Measurements from ENCODE around the gene DENND2C. TPM values are rescaled to one million over a fixed set of nuclear protein-coding genes. Genes with fewer than 3 reads are reported as not detected.

Gene DENND2C
- total RNA-seq, 2 donors from 2014 or later = 2.0 to 6.0 TPM

DNA sequence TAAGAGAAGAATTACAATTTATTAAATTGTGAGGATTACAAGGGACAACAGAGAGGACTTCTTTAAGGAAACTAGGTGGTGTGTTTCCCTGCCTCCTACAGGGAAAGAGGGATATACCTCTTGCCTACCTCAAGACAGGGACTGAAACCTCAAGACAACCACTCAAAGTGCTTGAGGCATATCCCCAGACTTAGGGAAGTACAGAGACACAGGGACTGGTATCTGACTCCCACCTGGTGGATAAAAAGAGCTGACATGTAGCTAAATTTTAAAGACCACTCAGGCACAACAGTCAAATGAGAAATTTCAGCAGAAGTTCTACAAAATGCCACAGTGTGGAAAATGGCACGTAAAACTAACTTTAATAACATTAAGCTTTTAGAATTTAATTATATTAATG, 21.3 kb downstream of the DENND2C start:
- H3K4me1 ChIP-seq (ENCODE audit: control insufficient read depth in 1 of 2, low read depth in 2 of 2) = no peaks in the 10 kb centered on the region
- ATAC-seq (ENCODE audit: insufficient number of reproducible peaks, low FRiP score, low read depth) (no peak), DNase-seq (ENCODE audit: low spot score) (no peak)
- TF ChIP-seq CTCF (IDR thresholded peaks at IDR 0.05) = no peak
- H3K36me3 ChIP-seq = no peaks in the 10 kb centered on the region
- no peaks in the 10 kb centered on the region for H3K9me3 ChIP-seq
- H3K27me3 ChIP-seq (replicated peaks; ENCODE audit: insufficient read depth) = no peaks in the 10 kb centered on the region
- no peak overlapping the region for H3K27ac ChIP-seq
- no peak overlapping the region for H3K4me3 ChIP-seq

DNA sequence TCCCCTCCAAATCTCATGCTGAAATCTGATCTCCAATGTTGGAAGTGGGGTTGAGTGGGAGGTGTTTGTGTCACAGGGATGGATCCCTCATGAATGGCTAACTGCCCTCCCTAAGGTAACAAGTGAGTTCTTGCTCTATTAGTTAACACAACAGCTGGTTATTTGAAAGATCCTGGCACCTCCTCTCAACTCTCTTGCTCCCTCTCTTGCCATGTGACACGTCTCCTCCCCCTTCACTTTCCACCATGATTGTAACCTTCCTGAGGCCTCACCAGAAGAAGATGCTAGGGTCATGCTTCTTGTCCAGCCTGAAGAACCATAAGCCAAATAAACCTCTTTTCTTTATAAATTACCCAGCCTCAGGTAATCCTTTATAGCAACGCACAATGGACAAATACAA, 28.5 kb downstream of the DENND2C start:
- ATAC-seq (ENCODE audit: insufficient number of reproducible peaks, low FRiP score, low read depth) = no peak
- no peaks in the 10 kb centered on the region for H3K4me1 ChIP-seq (ENCODE audit: control insufficient read depth in 1 of 2, low read depth in 2 of 2)
- DNase-seq (ENCODE audit: low spot score) = no peak

DNA sequence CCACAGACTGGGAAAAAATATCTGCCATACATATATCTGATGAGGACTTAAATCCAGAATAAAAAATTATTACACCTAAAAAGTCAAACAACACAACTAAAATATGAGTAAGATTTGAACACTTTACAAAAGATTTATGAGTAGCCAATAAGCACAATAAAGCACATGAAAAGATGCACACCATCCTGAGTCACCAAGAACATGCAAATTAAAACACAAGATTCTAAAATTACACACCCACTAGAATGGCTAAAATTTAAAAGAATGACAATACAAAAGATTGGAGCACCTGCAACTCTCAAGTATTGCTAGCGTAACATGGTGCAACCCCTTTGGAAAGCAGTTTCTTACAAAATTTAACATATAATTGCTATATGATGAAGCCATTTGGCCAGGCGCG, 30.9 kb downstream of the DENND2C start:
- no peak for DNase-seq (ENCODE audit: low spot score)
- H3K4me3 ChIP-seq = no peak overlapping the region

More for the DNA sequence above, 28.5 kb downstream of the DENND2C start:
- no peak overlapping the region for H3K27ac ChIP-seq
- H3K27me3 ChIP-seq (replicated peaks; ENCODE audit: insufficient read depth) = no peaks in the 10 kb centered on the region
- TF ChIP-seq CTCF (IDR thresholded peaks at IDR 0.05) = no peak
- H3K36me3 ChIP-seq = no peaks in the 10 kb centered on the region
- H3K4me3 ChIP-seq = no peak overlapping the region
- no peaks in the 10 kb centered on the region for H3K9me3 ChIP-seq

GRCh38 chr1:114632427-114632826, 37.4 kb downstream of the DENND2C start:
- ATAC-seq (ENCODE audit: insufficient number of reproducible peaks, low FRiP score, low read depth) (no peak), DNase-seq (ENCODE audit: low spot score) (no peak)
- no peak for TF ChIP-seq CTCF (IDR thresholded peaks at IDR 0.05)
- Histone ChIP-seq H3K4me1 (ENCODE audit: control insufficient read depth in 1 of 2, low read depth in 2 of 2) (no peaks in the 10 kb centered on the region), H3K27me3 (replicated peaks; ENCODE audit: insufficient read depth) (no peaks in the 10 kb centered on the region), H3K4me3 (no peak overlapping the region), H3K9me3 (no peaks in the 10 kb centered on the region), H3K36me3 (no peaks in the 10 kb centered on the region), H3K27ac (no peak overlapping the region)

More for the DNA sequence above, 30.9 kb downstream of the DENND2C start:
- no peaks in the 10 kb centered on the region for H3K27me3 ChIP-seq (replicated peaks; ENCODE audit: insufficient read depth)
- H3K36me3 ChIP-seq = no peaks in the 10 kb centered on the region
- no peak for TF ChIP-seq CTCF (IDR thresholded peaks at IDR 0.05)
- no peaks in the 10 kb centered on the region for H3K9me3 ChIP-seq
- H3K27ac ChIP-seq = no peak overlapping the region
- H3K4me1 ChIP-seq (ENCODE audit: control insufficient read depth in 1 of 2, low read depth in 2 of 2) = no peaks in the 10 kb centered on the region
- ATAC-seq (ENCODE audit: insufficient number of reproducible peaks, low FRiP score, low read depth) = no peak

GRCh38 chr1:114627107-114627506, 42.7 kb downstream of the DENND2C start:
- no peak for TF ChIP-seq CTCF (IDR thresholded peaks at IDR 0.05)
- no peaks in the 10 kb centered on the region for H3K27me3 ChIP-seq (replicated peaks; ENCODE audit: insufficient read depth)
- no peak overlapping the region for H3K4me3 ChIP-seq
- no peak for ATAC-seq (ENCODE audit: insufficient number of reproducible peaks, low FRiP score, low read depth)
- H3K27ac ChIP-seq = no peak overlapping the region
- H3K36me3 ChIP-seq = no peaks in the 10 kb centered on the region
- H3K9me3 ChIP-seq = no peaks in the 10 kb centered on the region
- DNase-seq (ENCODE audit: low spot score) = no peak
- no peaks in the 10 kb centered on the region for H3K4me1 ChIP-seq (ENCODE audit: control insufficient read depth in 1 of 2, low read depth in 2 of 2)

Measured in thoracic aorta (tissue), 2 donors.